ENCODE measurements around the gene CCN2.

DNA sequence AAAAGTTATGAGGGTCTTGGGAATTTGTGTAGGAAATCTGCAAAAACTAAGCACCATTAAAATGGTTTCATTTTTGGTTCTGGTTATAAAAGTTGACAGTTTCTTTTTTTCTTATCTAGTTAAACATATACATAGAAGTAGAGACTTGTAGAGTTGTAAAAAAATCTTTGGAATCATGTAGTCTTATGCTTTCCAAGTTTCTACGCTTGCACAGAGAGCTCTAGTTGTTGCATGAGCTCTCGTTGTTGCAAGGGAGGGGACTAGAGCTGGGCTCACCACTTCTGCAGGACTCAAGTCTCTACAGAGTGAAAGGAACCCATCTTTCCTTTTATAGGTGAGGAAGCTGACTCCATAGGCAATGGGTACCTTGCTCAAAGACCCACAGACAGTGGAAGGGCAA, 21.6 kb upstream of the CCN2 start:
- TF ChIP-seq, protein P1, sequence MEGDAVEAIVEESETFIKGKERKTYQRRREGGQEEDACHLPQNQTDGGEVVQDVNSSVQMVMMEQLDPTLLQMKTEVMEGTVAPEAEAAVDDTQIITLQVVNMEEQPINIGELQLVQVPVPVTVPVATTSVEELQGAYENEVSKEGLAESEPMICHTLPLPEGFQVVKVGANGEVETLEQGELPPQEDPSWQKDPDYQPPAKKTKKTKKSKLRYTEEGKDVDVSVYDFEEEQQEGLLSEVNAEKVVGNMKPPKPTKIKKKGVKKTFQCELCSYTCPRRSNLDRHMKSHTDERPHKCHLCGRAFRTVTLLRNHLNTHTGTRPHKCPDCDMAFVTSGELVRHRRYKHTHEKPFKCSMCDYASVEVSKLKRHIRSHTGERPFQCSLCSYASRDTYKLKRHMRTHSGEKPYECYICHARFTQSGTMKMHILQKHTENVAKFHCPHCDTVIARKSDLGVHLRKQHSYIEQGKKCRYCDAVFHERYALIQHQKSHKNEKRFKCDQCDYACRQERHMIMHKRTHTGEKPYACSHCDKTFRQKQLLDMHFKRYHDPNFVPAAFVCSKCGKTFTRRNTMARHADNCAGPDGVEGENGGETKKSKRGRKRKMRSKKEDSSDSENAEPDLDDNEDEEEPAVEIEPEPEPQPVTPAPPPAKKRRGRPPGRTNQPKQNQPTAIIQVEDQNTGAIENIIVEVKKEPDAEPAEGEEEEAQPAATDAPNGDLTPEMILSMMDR (IDR thresholded peaks at IDR 0.05), result no peak
- TF ChIP-seq ZFX (IDR thresholded peaks at IDR 0.05; ENCODE audit: borderline replicate concordance), result no peak
